ENCODE data around the gene PRSS12. TPM values are rescaled to one million over a fixed set of nuclear protein-coding genes. Genes with fewer than 3 reads are reported as not detected.

Gene PRSS12
- total and polyA plus RNA-seq, 2 donors (not counting 1 experiment from before 2014, with no cell fraction given) = not detected

- Histone ChIP-seq H4K20me1 (ENCODE audit: control insufficient read depth, insufficient read depth, low read length, poor library complexity, severe bottlenecking) (no peaks in the 10 kb centered on the region), H3K79me2 (ENCODE audit: control insufficient read depth, insufficient read depth, low read length) (no peaks in the 10 kb centered on the region), H3K4me2 (replicated peaks; ENCODE audit: low read depth, low read length, poor library complexity, severe bottlenecking) (no peak overlapping the region), H3K9ac (ENCODE audit: low read length) (no peak overlapping the region), H2AFZ (ENCODE audit: insufficient read depth, low read depth, low read length, poor library complexity, severe bottlenecking) (no peak overlapping the region), H3K4me1 (ENCODE audit: control insufficient read depth in 2 of 2, insufficient read depth in 2 of 2, low read length in 2 of 2) (no peaks in the 10 kb centered on the region), H3K9me3 (ENCODE audit: control extremely low read depth in 1 of 3, control insufficient read depth in 2 of 3, insufficient read depth in 1 of 3, low read length in 2 of 3) (peaks cover 0 to 16% (median 1%) of the 10 kb centered on the region in 3 donors), H3K27me3 (replicated peaks in 1 of 4; ENCODE audit: control extremely low read depth in 1 of 4, control insufficient read depth in 3 of 4, insufficient read depth in 4 of 4, low read length in 3 of 4) (no peaks in the 10 kb centered on the region), H3K4me3 (ENCODE audit: control extremely low read depth in 1 of 5, extremely low read depth in 1 of 5, insufficient read depth in 1 of 5, low read depth in 2 of 5, low read length in 4 of 5) (no peak overlapping the region), H3K27ac (ENCODE audit: low read length in 2 of 2) (no peak overlapping the region), H3K36me3 (replicated peaks in 1 of 2; ENCODE audit: control extremely low read depth in 1 of 2, control insufficient read depth in 1 of 2, extremely low read depth in 1 of 2, insufficient read depth in 2 of 2, low read length in 1 of 2) (no peaks in the 10 kb centered on the region)
- WGBS (ENCODE audit: insufficient coverage) = no CpG with 5 or more reads among the region's 2 CpGs
- no peak overlapping the region for H3K27ac Mint-ChIP-seq
- CTCF ChIA-PET = no interaction called here
- H3K27me3 Mint-ChIP-seq = no peaks in the 10 kb centered on the region
- POLR2A ChIA-PET = no interaction called here
- DNase-seq = no peak
- ATAC-seq (ENCODE audit: low read depth) = no peak
- no peak overlapping the region for H3K4me3 Mint-ChIP-seq
- intact Hi-C loops (cut with micrococcal nuclease) = no loop called here
- H3K4me1 Mint-ChIP-seq = no peaks in the 10 kb centered on the region
- TF ChIP-seq CTCF (IDR thresholded peaks at IDR 0.05) (no peak), EZH2 (IDR thresholded peaks at IDR 0.05; ENCODE audit: borderline replicate concordance, insufficient read depth, low read depth, low read length, poor library complexity, severe bottlenecking) (no peak)
- H3K9me3 Mint-ChIP-seq (ENCODE audit: insufficient read depth) = peaks cover 8% of the 10 kb centered on the region
Measured at GRCh38 chr4:118390121-118390520, 37.3 kb upstream of the PRSS12 start.

GRCh38 chr4:118389721-118390120, 36.9 kb upstream of the PRSS12 start:
- no peaks in the 10 kb centered on the region for H3K36me3 ChIP-seq (replicated peaks in 1 of 2; ENCODE audit: control extremely low read depth in 1 of 2, control insufficient read depth in 1 of 2, extremely low read depth in 1 of 2, insufficient read depth in 2 of 2, low read length in 1 of 2)
- intact Hi-C loops (cut with micrococcal nuclease) = no loop called here
- H3K4me1 Mint-ChIP-seq = no peaks in the 10 kb centered on the region
- POLR2A ChIA-PET = no interaction called here
- ATAC-seq (ENCODE audit: low read depth) (no peak), DNase-seq (no peak)
- no peaks in the 10 kb centered on the region for H3K27me3 Mint-ChIP-seq
- H3K9me3 ChIP-seq (ENCODE audit: control extremely low read depth in 1 of 3, control insufficient read depth in 2 of 3, insufficient read depth in 1 of 3, low read length in 2 of 3) = peaks cover 0 to 16% (median 1%) of the 10 kb centered on the region in 3 donors
- no peak overlapping the region for H3K4me3 ChIP-seq (ENCODE audit: control extremely low read depth in 1 of 5, extremely low read depth in 1 of 5, insufficient read depth in 1 of 5, low read depth in 2 of 5, low read length in 4 of 5)
- no peak for TF ChIP-seq CTCF (IDR thresholded peaks at IDR 0.05)
- no peak for TF ChIP-seq EZH2 (IDR thresholded peaks at IDR 0.05; ENCODE audit: borderline replicate concordance, insufficient read depth, low read depth, low read length, poor library complexity, severe bottlenecking)
- H3K27ac Mint-ChIP-seq = no peak overlapping the region
- H3K27me3 ChIP-seq (replicated peaks in 1 of 4; ENCODE audit: control extremely low read depth in 1 of 4, control insufficient read depth in 3 of 4, insufficient read depth in 4 of 4, low read length in 3 of 4) = no peaks in the 10 kb centered on the region
- H3K27ac ChIP-seq (ENCODE audit: low read length in 2 of 2) = no peak overlapping the region
- no peak overlapping the region for H3K4me2 ChIP-seq (replicated peaks; ENCODE audit: low read depth, low read length, poor library complexity, severe bottlenecking)
- CTCF ChIA-PET = no interaction called here
- no peaks in the 10 kb centered on the region for H4K20me1 ChIP-seq (ENCODE audit: control insufficient read depth, insufficient read depth, low read length, poor library complexity, severe bottlenecking)
- no peaks in the 10 kb centered on the region for H3K4me1 ChIP-seq (ENCODE audit: control insufficient read depth in 2 of 2, insufficient read depth in 2 of 2, low read length in 2 of 2)
- H2AFZ ChIP-seq (ENCODE audit: insufficient read depth, low read depth, low read length, poor library complexity, severe bottlenecking) = no peak overlapping the region
- WGBS (ENCODE audit: insufficient coverage) = no CpG with 5 or more reads among the region's 6 CpGs
- no peak overlapping the region for H3K4me3 Mint-ChIP-seq
- H3K79me2 ChIP-seq (ENCODE audit: control insufficient read depth, insufficient read depth, low read length) = no peaks in the 10 kb centered on the region
- H3K9ac ChIP-seq (ENCODE audit: low read length) = no peak overlapping the region
- H3K9me3 Mint-ChIP-seq (ENCODE audit: insufficient read depth) = peaks cover 8% of the 10 kb centered on the region
